DND-41 (cell line): ENCODE results near the gene PPDPF.

Source experiments
- ATAC-seq: fragments of 200-7000 bp; cut with Tn5 transposase; 3 replicates; pipeline ENCODE4 v1.9.1; 2021; ENCODE audit warnings: low read depth; ENCODE audit not compliant: insufficient read depth
- DNase-seq: peaks from one replicate; pipeline ENCODE4 v3.0.0-alpha.2; 2020
- H2AFZ ChIP-seq: 2 replicates; pipeline ENCODE4 v1.6.0; 2012; ENCODE audit warnings: low read depth, low read length
- H3K27ac ChIP-seq: 2 replicates; pipeline ENCODE4 v1.5.1; 2012; ENCODE audit warnings: low read length, inconsistent platforms
- H3K27me3 ChIP-seq: fragments of 200-600 bp; sonication (generic); 2 replicates; pipeline ENCODE4 v1.6.0; 2012; ENCODE audit warnings: low read length, mild to moderate bottlenecking, inconsistent platforms; ENCODE audit not compliant: insufficient read depth, poor library complexity
- H3K36me3 ChIP-seq: 2 replicates; pipeline ENCODE4 v1.5.1; 2012; ENCODE audit warnings: low read length, inconsistent platforms; ENCODE audit not compliant: insufficient read depth
- H3K4me1 ChIP-seq: 2 replicates; pipeline ENCODE4 v1.5.1; 2012; ENCODE audit warnings: mild to moderate bottlenecking, low read length; ENCODE audit not compliant: insufficient read depth
- H3K4me2 ChIP-seq: 2 replicates; pipeline ENCODE4 v1.6.0; 2012; ENCODE audit warnings: mild to moderate bottlenecking, moderate library complexity, low read length, inconsistent platforms; ENCODE audit not compliant: insufficient read depth
- H3K4me3 ChIP-seq, 2 experiments: fragments of 200-600 bp in 1 of 2; shearing (Covaris generic) in 1 of 2; 2 replicates each; pipeline ENCODE4 v1.5.1; 2012 to 2016; ENCODE audit warnings: inconsistent platforms in 2 of 2, low read length in 2 of 2, mild to moderate bottlenecking in 2 of 2, low read depth in 1 of 2, moderate library complexity in 1 of 2
- H3K79me2 ChIP-seq: 2 replicates; pipeline ENCODE4 v1.6.0; 2012; ENCODE audit warnings: low read length, inconsistent platforms; ENCODE audit not compliant: insufficient read depth
- H3K9ac ChIP-seq: 2 replicates; pipeline ENCODE4 v1.6.0; 2012; ENCODE audit warnings: low read depth, mild to moderate bottlenecking, inconsistent platforms, low read length, moderate library complexity
- H3K9me3 ChIP-seq: 2 replicates; pipeline ENCODE4 v1.5.1; 2012; ENCODE audit warnings: low read length, moderate library complexity, mild to moderate bottlenecking, inconsistent platforms; ENCODE audit not compliant: insufficient read depth, severe bottlenecking
- H4K20me1 ChIP-seq: 2 replicates; pipeline ENCODE4 v1.6.0; 2012; ENCODE audit warnings: low read length; ENCODE audit not compliant: insufficient read depth
- EZH2 ChIP-seq: IDR thresholded peaks from 3 replicates; pipeline ENCODE4 v1.6.1; 2012; ENCODE audit warnings: borderline replicate concordance, low read depth, mild to moderate bottlenecking, moderate library complexity, low read length, inconsistent platforms; ENCODE audit not compliant: severe bottlenecking
- TF ChIP-seq, protein P1 (sequence below): IDR thresholded peaks from 2 replicates; pipeline ENCODE4 v1.5.1; 2012; ENCODE audit warnings: borderline replicate concordance, low read length, moderate library complexity, mild to moderate bottlenecking; ENCODE audit not compliant: poor library complexity, severe bottlenecking; ENCODE audit errors: extremely low read depth

The PPDPF gene

DNA sequence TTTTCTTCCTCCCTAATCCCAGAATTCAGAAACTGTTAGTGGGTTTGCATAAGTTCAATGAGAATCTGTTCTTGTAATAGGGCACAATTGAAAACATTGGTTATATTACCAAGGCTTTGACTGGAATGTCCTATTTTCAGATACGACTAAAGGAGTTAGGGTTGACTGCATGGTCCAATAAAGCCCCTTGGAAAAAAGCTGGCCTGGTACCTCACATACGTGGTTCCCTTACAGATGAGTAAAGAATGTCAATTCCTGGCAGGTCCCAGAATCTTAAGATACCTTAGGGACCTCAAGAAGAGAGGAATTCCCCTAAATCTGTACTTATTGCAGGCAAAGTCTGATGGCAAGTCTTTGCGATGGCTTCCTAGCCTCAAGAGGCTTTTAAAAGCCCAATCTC, 4.6 kb downstream of the PPDPF start:
- peaks cover 5% of the 10 kb centered on the region for H3K9me3 ChIP-seq
- H3K27ac ChIP-seq = no peak overlapping the region
- peaks cover 11% of the 10 kb centered on the region for H3K79me2 ChIP-seq
- H3K4me1 ChIP-seq = peaks cover 18% of the 10 kb centered on the region
- no peak for TF ChIP-seq EZH2
- TF ChIP-seq, protein P1, sequence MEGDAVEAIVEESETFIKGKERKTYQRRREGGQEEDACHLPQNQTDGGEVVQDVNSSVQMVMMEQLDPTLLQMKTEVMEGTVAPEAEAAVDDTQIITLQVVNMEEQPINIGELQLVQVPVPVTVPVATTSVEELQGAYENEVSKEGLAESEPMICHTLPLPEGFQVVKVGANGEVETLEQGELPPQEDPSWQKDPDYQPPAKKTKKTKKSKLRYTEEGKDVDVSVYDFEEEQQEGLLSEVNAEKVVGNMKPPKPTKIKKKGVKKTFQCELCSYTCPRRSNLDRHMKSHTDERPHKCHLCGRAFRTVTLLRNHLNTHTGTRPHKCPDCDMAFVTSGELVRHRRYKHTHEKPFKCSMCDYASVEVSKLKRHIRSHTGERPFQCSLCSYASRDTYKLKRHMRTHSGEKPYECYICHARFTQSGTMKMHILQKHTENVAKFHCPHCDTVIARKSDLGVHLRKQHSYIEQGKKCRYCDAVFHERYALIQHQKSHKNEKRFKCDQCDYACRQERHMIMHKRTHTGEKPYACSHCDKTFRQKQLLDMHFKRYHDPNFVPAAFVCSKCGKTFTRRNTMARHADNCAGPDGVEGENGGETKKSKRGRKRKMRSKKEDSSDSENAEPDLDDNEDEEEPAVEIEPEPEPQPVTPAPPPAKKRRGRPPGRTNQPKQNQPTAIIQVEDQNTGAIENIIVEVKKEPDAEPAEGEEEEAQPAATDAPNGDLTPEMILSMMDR = no peak
- no peak overlapping the region for H2AFZ ChIP-seq
- no peak overlapping the region for H3K4me3 ChIP-seq
- H3K4me2 ChIP-seq = no peak overlapping the region
- peaks cover 25% of the 10 kb centered on the region for H3K36me3 ChIP-seq
- ATAC-seq (no peak), DNase-seq (no peak)
- peaks cover under 1% of the 10 kb centered on the region for H3K27me3 ChIP-seq
- peaks cover 35% of the 10 kb centered on the region for H4K20me1 ChIP-seq
- no peak overlapping the region for H3K9ac ChIP-seq

- Histone ChIP-seq H3K4me1 (peaks cover 15% of the 10 kb centered on the region), H3K36me3 (peaks cover 25% of the 10 kb centered on the region), H2AFZ (no peak overlapping the region), H3K79me2 (peaks cover 8% of the 10 kb centered on the region), H3K9me3 (peaks cover 5% of the 10 kb centered on the region), H3K27me3 (no peaks in the 10 kb centered on the region), H3K4me2 (no peak overlapping the region), H3K4me3 (no peak overlapping the region), H4K20me1 (peaks cover 35% of the 10 kb centered on the region), H3K9ac (no peak overlapping the region), H3K27ac (no peak overlapping the region)
- DNase-seq = no peak
- no peak for ATAC-seq
- TF ChIP-seq, protein P1 = no peak
- no peak for TF ChIP-seq EZH2
Observed at GRCh38 chr20:63525971-63526370, 5.4 kb downstream of the PPDPF start.

DNA sequence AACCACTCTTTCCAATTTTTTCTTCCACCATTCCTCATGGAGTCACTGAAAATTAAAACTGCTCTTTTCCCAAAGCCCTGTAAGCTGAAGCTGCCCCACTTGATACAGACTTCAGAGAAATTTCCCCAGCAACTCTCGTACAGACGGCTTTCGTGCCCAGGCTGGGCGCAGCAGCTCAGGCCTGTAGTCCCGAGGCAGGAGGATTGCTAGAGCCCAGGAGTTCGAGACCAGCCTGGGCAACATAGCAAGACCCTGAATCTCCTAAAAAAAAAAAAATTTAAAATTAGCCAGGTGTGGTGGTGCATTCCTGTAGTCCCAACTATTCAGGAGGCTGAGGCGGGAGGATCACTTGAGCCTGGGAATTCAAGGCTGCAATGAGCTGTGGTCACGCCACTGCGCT, 6.6 kb downstream of the PPDPF start:
- ATAC-seq (no peak), DNase-seq (no peak)
- no peak overlapping the region for H3K9ac ChIP-seq
- TF ChIP-seq, protein P1 = no peak
- no peak for TF ChIP-seq EZH2
- H3K4me3 ChIP-seq = no peak overlapping the region
- no peaks in the 10 kb centered on the region for H3K79me2 ChIP-seq
- peaks cover 27% of the 10 kb centered on the region for H4K20me1 ChIP-seq
- no peak overlapping the region for H2AFZ ChIP-seq
- H3K27ac ChIP-seq = no peak overlapping the region
- peaks cover 4% of the 10 kb centered on the region for H3K4me1 ChIP-seq
- no peak overlapping the region for H3K4me2 ChIP-seq
- peaks cover 15% of the 10 kb centered on the region for H3K36me3 ChIP-seq
- no peaks in the 10 kb centered on the region for H3K27me3 ChIP-seq
- H3K9me3 ChIP-seq = peaks cover 5% of the 10 kb centered on the region
